Measurements from ENCODE around the gene CTNNA2.
"Not testable (repeated sequence)": the region's sequence is repeated elsewhere in the genome, so short reads cannot be mapped to it uniquely, and the experiment has no call there.

The CTNNA2 gene

DNA sequence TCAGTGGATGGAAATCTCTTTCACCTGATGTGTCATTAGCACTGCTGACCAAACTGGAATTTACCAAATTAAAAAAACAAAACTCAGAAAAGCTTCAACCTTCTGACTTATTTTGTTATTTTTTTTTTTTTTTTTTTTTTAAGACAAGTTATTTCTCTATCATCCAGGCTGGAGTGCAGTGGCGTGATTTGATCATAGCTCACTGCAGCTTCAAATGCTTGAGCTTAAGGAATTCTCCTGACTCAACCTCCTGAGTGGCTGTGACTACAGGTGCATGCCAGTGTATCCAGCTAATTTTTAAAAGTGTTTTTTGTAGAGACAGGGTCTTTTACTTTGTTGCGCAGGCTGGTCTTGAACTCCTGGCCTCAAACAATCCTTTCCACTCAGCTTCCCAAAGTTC is 636.1 kb downstream of the CTNNA2 start:
- DNase-seq (ENCODE audit: low spot score), result no peak

DNA sequence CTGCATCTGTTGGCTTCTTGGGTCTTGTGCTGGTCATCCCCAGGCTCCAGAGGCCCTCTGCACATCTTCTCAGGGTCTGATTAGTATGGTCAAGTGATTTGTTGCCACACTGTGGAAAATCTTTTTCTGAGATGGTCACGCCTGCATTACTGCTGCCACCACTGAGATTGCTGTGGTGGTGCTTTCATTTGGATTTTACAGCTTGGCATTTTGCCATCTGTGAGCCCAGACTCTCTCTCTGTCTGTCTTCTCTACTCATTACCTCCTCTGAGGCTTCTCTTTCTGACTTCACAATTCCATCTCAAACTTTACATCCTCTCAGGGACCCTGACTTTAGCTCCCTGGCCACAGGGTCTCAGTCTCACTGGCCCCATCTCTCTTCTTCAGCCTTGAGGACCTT is 637.1 kb downstream of the CTNNA2 start:
- no peak for DNase-seq (ENCODE audit: low spot score)

DNA sequence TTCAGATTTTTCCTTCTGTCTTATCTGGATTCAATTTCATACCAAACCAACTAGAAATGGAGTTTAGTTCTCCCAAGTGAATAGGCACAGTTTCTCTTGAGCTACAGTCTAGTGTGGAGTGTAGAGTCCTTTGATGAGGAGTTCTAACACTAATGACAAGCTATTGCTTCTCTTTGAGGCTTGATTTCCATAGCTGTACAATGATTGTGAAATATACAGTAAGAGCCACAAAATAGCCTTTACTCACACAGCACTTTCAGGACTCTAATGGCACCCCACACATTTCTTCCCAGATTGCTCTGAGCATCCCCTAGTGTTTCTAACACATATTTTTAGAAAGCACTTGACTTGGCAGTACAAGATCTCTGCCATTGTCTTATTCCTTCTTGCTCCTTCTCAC is 638.4 kb downstream of the CTNNA2 start:
- DNase-seq (ENCODE audit: low spot score), result no peak

GRCh38 chr2:80151651-80152050 is 638.8 kb downstream of the CTNNA2 start:
- no peak for DNase-seq (ENCODE audit: low spot score)

DNA sequence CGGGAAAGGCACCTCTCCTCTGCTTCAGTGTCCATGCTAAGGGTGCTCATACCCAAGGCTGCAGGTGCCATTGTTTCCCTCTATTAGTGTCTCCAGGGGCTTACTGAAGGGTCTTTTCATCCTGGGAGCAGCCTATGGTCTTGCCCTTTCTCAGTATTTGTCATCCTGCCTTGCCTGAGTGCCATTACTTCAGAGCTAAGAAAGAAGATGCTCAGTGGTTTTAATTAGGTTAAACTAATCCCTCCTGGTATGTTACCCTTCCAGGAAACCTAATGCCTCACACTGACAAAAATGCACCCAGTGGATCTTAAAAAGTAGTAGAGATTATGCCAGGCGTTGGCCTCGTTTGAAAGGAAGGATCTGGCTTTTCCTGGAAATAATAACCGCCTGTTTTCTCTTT is 640.3 kb downstream of the CTNNA2 start:
- DNase-seq (ENCODE audit: low spot score), result no peak

GRCh38 chr2:80153768-80154167 is 640.9 kb downstream of the CTNNA2 start:
- DNase-seq (ENCODE audit: low spot score), result no peak

GRCh38 chr2:80154231-80154915 is 641.5 kb downstream of the CTNNA2 start:
- DNase-seq (ENCODE audit: low spot score), result no peak

DNA sequence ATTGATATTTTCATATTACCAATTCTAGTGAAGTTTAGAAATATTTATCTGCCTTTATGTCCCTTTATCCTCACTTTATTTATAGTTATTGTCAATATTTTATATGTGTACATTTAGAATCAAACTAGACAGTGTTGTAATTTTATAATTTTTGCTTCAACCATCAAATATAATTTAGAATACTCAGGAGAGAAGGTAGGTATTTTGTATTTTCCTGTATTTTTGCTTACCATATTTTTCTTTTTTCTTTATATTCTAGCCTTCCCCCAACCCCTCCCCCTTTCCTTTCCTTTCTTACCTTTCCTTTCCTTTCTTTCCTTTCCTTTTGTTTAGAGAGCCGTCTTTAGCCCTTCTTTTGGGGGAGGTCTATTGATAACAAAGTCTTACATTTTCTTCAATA is 651.5 kb downstream of the CTNNA2 start:
- no peak for DNase-seq (ENCODE audit: low spot score)

DNA sequence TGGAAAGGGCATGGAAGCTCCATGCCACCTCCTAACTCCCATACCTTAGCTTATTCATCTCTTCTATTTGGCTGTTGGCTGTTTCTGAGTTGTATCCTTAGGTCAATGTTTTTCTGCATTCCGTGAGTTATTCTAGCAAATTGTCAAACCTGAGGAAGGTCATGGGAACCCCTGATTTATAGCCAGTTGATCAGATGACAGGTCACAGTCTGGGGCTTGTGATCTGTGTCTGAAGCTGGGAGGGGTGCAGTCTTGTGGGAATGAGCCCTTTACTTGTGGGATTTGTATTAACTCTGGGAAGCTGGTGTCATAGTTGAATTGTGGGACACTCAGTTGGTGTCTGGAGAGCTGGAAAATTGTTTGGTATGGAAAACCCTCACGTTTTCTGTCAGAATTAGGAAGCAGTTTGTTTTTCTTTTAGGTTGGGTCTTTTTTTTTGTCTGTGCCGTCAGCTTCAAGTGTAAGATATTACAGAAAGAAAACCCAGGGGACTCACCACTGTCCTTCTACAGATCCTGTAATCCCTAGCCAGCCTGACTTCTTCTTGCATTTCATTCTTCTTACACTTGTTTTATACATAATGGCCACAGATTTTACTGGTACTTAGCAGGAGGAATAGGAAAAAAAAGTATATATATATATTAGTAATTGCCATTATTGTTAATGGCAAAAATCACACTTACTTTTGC is 653.8 kb downstream of the CTNNA2 start:
- DNase-seq (ENCODE audit: low spot score), result no peak

- DNase-seq (ENCODE audit: low spot score), result no peak
Measured at GRCh38 chr2:80167284-80167808, 654.5 kb downstream of the CTNNA2 start.

DNA sequence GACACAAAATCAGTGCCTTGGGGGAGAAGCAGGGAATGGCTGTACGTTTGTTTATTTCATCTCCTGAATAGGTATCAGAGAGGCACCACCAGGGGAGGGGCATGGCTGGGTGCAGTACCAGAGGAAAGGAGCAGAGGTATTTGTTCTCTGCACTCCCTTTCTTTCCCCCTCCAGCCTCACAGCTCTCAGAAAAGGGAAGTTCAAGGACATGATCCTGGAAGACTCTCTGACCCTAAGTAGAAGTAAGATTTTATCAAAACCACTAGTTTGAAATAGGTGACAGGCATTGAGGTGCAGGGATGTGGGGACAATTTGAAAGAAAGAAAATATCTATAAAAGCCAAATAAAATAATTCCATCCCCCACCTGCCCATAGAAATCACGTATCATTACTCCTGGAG is 655.2 kb downstream of the CTNNA2 start:
- no peak for DNase-seq (ENCODE audit: low spot score)

- DNase-seq (ENCODE audit: low spot score), result no peak
Measured at GRCh38 chr2:80168801-80169200, 656.0 kb downstream of the CTNNA2 start.

GRCh38 chr2:80169811-80170594 is 657.2 kb downstream of the CTNNA2 start:
- DNase-seq (ENCODE audit: low spot score), result no peak

GRCh38 chr2:80185091-80185490 is 672.2 kb downstream of the CTNNA2 start:
- no peak for DNase-seq (ENCODE audit: low spot score)

DNA sequence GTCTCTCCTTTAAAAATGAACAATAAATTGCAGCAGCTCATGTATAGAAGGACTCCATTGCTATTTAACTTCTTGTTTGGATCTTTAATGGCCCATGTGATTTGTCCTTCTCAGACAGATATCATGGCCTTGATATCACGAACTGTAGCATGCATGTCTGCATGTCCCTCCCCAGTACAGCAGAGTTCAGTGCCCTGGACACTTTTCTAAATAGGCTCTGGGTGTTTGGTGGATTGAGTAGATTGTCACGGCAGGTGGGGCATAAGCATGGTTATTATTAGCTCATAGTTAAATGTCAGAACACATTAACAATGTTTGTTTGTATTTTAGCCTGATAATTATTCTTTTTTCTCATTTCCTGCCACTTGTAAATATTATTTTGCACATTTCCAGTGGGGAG is 673.4 kb downstream of the CTNNA2 start:
- DNase-seq (ENCODE audit: low spot score), result no peak

DNA sequence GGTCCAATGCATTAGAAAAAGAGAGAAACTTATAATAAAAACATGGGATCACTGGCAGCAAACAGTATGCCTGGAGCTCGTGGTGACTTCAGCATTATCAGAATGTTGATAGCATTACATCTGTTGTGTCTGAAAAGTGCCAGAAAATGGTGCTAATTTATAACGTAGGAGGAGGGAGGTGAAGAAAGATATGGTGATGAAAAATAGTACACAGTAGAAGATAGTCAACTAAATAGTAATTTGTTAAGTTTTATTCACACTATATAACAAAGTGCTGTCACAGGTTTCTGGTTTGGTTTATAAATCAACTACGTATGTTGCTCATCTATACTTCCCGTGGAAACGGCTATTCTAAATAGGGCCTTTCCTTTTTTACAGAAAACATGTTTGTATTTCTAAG is 674.3 kb downstream of the CTNNA2 start:
- DNase-seq (ENCODE audit: low spot score), result no peak

DNA sequence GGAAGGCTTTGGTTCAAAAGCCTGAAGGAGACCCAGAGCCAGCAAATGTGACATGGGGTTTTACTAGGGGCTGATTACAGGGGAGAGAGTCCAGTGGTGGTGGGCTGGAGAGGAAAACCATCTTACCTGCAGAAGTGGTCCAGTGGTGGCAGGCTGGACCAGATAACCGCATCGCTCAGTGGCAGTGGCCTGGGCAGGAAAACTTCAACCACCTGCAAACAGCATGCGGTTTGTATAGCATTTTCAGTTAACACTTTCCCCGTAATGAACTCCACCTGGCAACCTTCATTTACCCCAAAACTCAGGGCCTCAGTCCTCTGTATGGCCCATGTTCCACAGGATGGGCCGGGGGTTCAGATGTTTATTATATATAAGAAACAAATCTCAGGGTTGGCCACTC is 677.3 kb downstream of the CTNNA2 start:
- DNase-seq (ENCODE audit: low spot score), result no peak

- DNase-seq (ENCODE audit: low spot score), result no peak
Measured at GRCh38 chr2:80193566-80193965, 680.7 kb downstream of the CTNNA2 start.

- no peak for DNase-seq (ENCODE audit: low spot score)
Measured at GRCh38 chr2:80195034-80195433, 682.2 kb downstream of the CTNNA2 start.

GRCh38 chr2:80198042-80198441 is 685.2 kb downstream of the CTNNA2 start:
- DNase-seq (ENCODE audit: low spot score), result no peak

DNA sequence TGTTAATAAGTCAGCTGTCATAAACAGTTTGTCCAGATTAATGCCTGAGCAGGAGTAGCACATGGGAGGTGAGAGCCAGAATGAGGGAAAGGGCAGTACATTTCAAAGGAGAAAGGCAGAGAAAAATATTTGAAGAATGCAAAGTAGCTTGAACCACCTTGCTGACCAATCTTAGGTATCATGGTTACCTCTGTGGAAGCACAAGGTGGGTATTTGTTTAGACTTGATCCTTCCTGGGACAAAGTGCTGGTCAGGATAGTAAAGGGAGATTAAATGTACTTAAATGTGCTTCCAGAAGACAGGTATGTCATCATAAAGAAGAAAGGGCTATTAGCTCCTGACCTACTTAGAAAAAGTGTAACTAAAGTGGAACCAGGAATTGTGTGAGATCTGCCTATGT is 686.7 kb downstream of the CTNNA2 start:
- DNase-seq (ENCODE audit: low spot score), result no peak

DNA sequence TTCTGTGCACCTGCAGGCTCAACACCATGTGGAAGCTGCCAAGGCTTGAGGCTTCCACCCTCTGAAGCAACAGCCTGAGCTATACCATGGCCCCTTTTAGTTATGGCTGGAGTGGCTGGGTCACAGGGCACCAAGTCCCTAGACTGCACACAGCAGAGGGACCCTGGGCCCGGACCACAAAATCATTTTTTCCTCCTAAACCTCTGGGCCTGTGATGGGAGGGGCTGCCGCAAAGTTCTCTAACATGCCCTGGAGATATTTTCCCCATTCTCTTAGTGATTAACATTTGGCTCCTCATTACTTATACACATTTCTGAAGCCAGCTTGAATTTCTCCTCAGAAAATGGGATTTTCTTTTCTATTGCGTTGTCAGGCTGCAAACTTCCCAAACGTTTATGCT is 691.1 kb downstream of the CTNNA2 start:
- not testable (repeated sequence) for DNase-seq (ENCODE audit: low spot score)

- DNase-seq (ENCODE audit: low spot score), result no peak
Measured at GRCh38 chr2:80205498-80205897, 692.6 kb downstream of the CTNNA2 start.

All from D341Med (cell line).